GM19468 (cell line): ENCODE data around the gene TMEM182.

ENCODE experiments used
- ATAC-seq: cut with Tn5 transposase; IDR thresholded peaks from one replicate; pipeline ENCODE4 v1.9.1; 2021; ENCODE audit warnings: mild to moderate bottlenecking, moderate library complexity, moderate number of reproducible peaks; ENCODE audit not compliant: unreplicated experiment; ENCODE audit errors: extremely low read depth

The TMEM182 gene

GRCh38 chr2:102797486-102797885 lies 35.7 kb downstream of the TMEM182 start:
- no peak for ATAC-seq

- ATAC-seq: no peak
Measured at GRCh38 chr2:102798181-102798580, 36.4 kb downstream of the TMEM182 start.

- no peak for ATAC-seq
Measured at GRCh38 chr2:102801098-102801718, 39.4 kb downstream of the TMEM182 start.

GRCh38 chr2:102801858-102802699 lies 40.2 kb downstream of the TMEM182 start:
- no peak for ATAC-seq

DNA sequence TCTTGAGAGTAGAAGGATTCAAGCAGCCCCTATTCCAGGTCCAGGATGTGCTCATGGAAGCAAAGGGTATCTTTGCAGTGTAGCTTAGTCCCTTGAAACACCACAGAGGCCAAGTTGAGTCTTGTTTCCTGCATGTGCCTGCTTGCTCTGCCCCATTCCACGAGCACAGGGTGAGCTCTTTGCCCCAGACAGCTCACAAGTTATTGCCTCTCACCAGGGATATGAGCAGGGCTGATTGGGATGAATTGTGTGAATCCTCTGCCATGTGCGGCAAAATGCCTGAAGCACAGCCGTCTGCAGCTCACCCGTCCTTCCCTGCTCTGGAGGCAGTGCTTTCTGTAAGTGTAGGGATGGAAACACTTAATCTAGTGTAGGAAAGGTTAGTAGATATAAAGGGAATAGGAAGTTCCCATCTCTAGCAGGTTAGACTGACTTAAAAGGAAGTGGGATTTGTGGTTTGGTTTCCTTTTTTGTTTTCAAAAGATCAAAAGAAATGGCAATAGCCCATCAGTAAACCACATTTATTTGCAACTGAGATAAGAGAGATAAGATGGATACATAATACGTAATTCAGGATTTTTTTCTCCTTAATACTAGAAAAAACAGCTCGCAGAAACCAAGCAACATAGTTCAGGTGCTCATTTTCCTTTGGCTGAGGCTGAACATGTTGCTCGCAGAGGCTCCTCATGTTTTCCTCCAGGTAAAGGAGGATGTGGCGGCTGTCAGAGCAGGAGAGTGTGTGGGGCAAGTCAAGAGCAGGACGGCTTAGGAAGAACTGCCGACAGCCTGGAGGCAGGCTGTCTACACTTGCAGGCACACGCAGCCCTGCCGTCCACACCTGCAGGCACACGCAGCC lies 41.4 kb downstream of the TMEM182 start:
- ATAC-seq: no peak

DNA sequence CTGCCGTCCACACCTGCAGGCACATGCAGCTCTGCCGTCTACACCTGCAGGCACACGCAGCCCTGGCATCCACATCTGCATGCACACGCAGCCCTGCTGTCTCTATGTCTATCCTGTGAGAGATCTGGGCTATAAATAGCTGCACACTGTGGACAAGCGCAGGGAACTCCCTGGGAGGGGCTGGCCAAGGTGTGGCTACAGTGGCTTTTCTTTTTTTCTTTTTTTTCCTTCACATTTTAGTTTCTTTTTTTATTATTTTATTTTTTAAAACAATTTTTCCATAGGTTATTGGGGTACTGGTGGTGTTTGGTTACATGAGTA lies 42.0 kb downstream of the TMEM182 start:
- ATAC-seq: no peak

DNA sequence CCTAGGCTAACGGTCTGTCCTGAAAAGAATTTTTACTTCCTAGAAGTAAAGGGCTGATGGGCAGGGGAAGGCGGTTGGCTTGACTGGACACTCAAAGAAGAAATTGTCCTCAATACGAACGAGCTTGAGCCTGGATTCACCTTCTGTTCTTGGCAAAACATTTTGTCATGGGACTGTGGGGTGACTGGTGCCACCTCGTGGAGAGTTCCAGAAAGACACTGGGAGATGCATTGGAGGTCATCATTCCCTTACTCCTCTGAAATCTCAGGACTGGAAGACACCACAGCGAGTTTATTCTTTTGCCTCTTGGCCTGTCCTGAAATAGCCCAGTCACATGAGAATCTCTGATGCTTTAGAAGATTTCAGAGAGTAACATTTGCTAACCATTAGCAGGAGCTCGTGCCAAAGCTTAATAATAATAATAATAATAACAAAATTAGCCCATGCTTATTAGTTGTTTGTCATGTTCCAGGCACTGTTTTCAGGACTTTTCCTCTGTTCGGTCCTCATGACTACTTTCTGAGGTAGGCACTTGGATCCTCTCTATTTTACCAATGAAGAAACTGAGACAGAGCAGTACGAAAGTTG lies 44.5 kb downstream of the TMEM182 start:
- ATAC-seq: no peak

- no peak for ATAC-seq
Measured at GRCh38 chr2:102809291-102810189, 47.7 kb downstream of the TMEM182 start.

DNA sequence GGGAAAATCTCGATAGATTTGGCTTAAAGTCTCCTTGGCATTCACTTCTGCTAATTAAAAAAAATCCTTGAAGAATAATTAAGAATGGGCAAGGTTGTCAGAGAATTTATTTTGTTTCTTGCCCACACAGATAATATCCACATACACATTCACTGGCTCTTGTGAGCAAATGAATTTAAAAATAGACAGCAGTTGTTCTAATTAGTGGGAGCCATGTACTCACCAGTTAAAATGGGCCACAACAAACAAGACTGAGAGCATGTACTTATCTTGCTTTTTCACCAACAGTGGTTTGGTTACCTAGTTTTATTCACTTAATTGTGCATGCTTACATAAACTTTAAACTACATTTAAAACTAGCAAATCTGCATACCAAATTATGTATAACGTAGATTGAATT lies 53.5 kb downstream of the TMEM182 start:
- no peak for ATAC-seq

GRCh38 chr2:102826904-102827303 lies 65.1 kb downstream of the TMEM182 start:
- ATAC-seq: no peak

DNA sequence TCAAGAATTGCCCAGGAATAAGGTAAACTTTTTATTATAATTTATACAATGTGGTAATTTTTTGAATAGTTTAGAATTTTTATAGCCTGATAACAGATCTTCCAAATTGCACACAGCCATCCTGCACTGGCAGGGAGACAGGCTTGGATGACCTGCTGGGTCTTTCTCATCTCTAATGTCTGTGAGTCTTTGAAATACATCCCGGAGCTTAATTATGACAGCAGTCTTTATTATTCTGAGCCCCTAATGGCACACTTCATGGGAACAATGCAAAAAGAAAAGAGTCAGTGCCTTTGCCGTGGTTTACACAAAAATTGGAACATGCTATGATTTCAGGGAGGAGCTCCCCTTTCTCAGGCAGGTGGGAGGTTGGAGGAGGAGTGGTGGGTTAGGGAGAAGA lies 71.0 kb downstream of the TMEM182 start:
- ATAC-seq: no peak

- ATAC-seq: no peak
Measured at GRCh38 chr2:102834523-102835273, 72.9 kb downstream of the TMEM182 start.

GRCh38 chr2:102837626-102838198 lies 75.9 kb downstream of the TMEM182 start:
- ATAC-seq: no peak

GRCh38 chr2:102839668-102840388 lies 78.0 kb downstream of the TMEM182 start:
- no peak for ATAC-seq

DNA sequence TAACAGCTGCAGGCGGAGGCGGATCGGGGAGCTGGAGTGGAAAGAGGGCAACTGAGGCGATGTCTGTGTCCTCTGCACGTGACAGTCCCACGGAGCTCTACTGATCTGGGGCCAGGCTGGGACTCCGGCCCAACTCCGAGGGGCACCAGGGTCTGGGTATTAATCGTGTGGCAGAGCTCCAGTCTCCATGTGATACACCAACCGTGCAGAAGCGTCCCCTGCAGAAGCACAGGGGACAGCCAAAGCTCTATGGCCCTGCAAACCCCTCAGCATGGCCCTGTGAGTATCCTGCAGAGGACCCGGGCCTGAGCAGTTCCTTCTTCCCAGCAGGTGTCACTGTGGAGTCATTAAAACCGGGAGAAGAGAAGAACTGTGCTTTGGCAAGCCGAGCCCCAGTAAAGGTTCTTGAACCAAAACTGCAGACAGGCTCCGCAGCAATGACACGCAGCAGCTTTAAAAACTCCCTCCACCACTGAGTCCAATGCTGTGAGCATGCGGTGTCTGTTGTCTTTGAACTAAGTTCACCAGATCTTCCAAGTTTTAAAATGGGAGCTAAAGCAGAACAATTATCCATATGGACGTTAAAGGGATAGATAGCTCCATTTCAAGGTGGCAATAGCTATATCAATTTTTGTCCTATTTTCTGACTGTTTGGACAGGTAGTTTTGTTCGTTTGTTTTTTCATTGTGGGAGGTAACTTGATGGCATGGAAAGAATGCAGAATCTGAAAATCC lies 79.4 kb downstream of the TMEM182 start:
- ATAC-seq: no peak

- no peak for ATAC-seq
Measured at GRCh38 chr2:102843764-102844443, 82.1 kb downstream of the TMEM182 start.

GRCh38 chr2:102844911-102845310 lies 83.1 kb downstream of the TMEM182 start:
- ATAC-seq: no peak
